A549 treated with CORT108297 at 1 μM for 4 hours (cell line): Measurements from ENCODE around the gene SH3RF2. TPM values are rescaled to one million over a fixed set of nuclear protein-coding genes. Genes with fewer than 3 reads are reported as not detected.

Experiments used
- total RNA-seq: library from RNA; stranded (reverse); fragments of 200-300 nt; extraction: Qiagen RNA extraction; gene quantifications from 5 replicates; pipeline ENCODE4 v1.2.3, GENCODE V29; 2022

Gene SH3RF2
- 2.6 to 3.5 TPM (median 3.4 TPM) in 5 replicates for total RNA-seq

GRCh38 chr5:145936401-145937131 lies at the start of gene SH3RF2:
Gene SH3RF2 (plus strand): TSS chr5:145936578. CDS start chr5:145937929, 1,351 bp downstream.

GRCh38 chr5:146105477-146105876 lies 169.1 kb downstream of the SH3RF2 start, which contains the start of gene PLAC8L1:
Gene PLAC8L1 (minus strand): TSS chr5:146105577. CDS start chr5:146104311, 1,266 bp downstream.

Other genes starting within 250 kb of the SH3RF2 start
- 7.1 to 9.7 TPM (median 8.0 TPM) in 5 replicates for gene PRELID2, start 101.2 kb upstream of the SH3RF2 start, total RNA-seq
- gene GRXCR2, start 63.6 kb upstream of the SH3RF2 start, total RNA-seq = not detected in 5 replicates
- 0.16 to 0.47 TPM (median 0.24 TPM) in 4 of 5 replicates, not detected in the other for gene PLAC8L1, start 169.0 kb downstream of the SH3RF2 start, total RNA-seq
- 53.8 to 69.0 TPM (median 57.1 TPM) in 5 replicates for gene LARS1, start 246.1 kb downstream of the SH3RF2 start, total RNA-seq